Measurements from ENCODE around the gene C1orf53. TPM values are rescaled to one million over a fixed set of nuclear protein-coding genes. Genes with fewer than 3 reads are reported as not detected.

C1orf53 gene
- total and polyA plus RNA-seq, 9 of the 15 experiments (the other 6 are each of a cell fraction or from before 2014, with no cell fraction given): 0.31 to 3.2 (median 2.3) TPM

GRCh38 chr1:197905699-197906351, 3.4 kb downstream of the C1orf53 start:
- Histone ChIP-seq H3K36me3 (ENCODE audit: control insufficient read depth, insufficient read depth, low read length) (no peaks in the 10 kb centered on the region), H3K79me2 (ENCODE audit: control insufficient read depth, insufficient read depth, low read length) (0 out of 3 replicates have a peak, but pooled peaks cover 3% of the 10 kb centered on the region), H3K9ac (ENCODE audit: insufficient read depth in 1 of 2, low read depth in 2 of 2, low read length in 2 of 2) (no peak overlapping the region), H3K27me3 (ENCODE audit: control insufficient read depth in 2 of 2, insufficient read depth in 2 of 2, low read length in 2 of 2) (peaks cover 23 to 31% of the 10 kb centered on the region in 2 experiments), H3K27ac (ENCODE audit: extremely low read depth, low read depth, low read length) (no peak overlapping the region), H3K9me1 (ENCODE audit: control insufficient read depth, insufficient read depth, low read length) (no peaks in the 10 kb centered on the region), H2AFZ (ENCODE audit: low read depth, low read length) (no peak overlapping the region), H4K20me1 (replicated peaks; ENCODE audit: control insufficient read depth, insufficient read depth, low read length) (no peaks in the 10 kb centered on the region), H3K4me3 (no peak overlapping the region), H3K9me3 (replicated peaks; ENCODE audit: control insufficient read depth, insufficient read depth, low read depth, low read length) (no peaks in the 10 kb centered on the region), H3K4me1 (replicated peaks in 1 of 2; ENCODE audit: control insufficient read depth in 2 of 2, insufficient read depth in 2 of 2, low read length in 2 of 2) (peaks cover 5 to 10% of the 10 kb centered on the region in 2 experiments; a peak in 3 of 5 replicates), H3K4me2 (ENCODE audit: insufficient read depth, low read length) (no peak overlapping the region)
- no peak for FAIRE-seq
- no TSS peak for BruUV-seq (replicated peaks)
- TF ChIP-seq PCBP2 (IDR thresholded peaks at IDR 0.05; ENCODE audit: low read depth, low read length, poor library complexity, severe bottlenecking): peak; percentile 25
- no peak for TF ChIP-seq HBP1 (CRISPR knock-in tag; IDR thresholded peaks at IDR 0.05)
- ChIA-PET CTCF (ENCODE audit: low intra/inter-chr PET ratio) (no interaction called here), POLR2A (no interaction called here)
- intact Hi-C loops (cut with micrococcal nuclease): no loop called here
- no peak for ATAC-seq
- in situ Hi-C loops (cut with MboI): no loop called here
- no peak for DNase-seq (ENCODE audit: extremely low read depth in 1 of 4, low spot score in 3 of 4)
- WGBS (ENCODE audit: insufficient coverage, low coverage, missing lambda C conversion rate): 41% methylated on average over 5 of the region's 5 CpGs
